ENCODE results near the gene TIAM1.

Gene TIAM1

DNA sequence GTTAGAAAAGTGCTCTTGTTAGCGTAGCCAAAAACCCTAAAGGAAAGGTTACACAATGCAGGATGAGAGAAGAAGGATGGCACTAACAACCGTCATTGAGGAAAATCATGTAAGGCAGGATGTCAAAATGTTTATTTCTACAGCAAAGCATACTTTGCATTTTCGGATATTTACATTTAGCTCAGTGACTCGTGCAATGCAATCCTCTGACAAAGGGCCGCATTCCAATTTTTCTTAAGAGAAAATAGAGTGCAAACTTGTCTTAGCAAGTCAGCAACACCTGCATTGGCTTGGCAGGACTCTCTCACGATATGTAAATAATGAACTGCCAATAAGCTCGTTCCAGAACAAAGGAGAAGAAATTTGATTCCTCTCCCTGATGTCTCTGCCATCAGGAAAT lies 33.3 kb downstream of the TIAM1 start:
- H3K9ac ChIP-seq (ENCODE audit: low read depth in 1 of 2, low read length in 2 of 2): no peak overlapping the region
- H3K27me3 ChIP-seq (ENCODE audit: control insufficient read depth in 2 of 2, insufficient read depth in 2 of 2, low read length in 2 of 2): no peaks in the 10 kb centered on the region
- no peaks in the 10 kb centered on the region for H3K4me1 ChIP-seq (ENCODE audit: control insufficient read depth in 2 of 2, insufficient read depth in 2 of 2, low read length in 2 of 2)
- H3K27ac ChIP-seq (ENCODE audit: low read depth in 2 of 2, low read length in 2 of 2): no peak overlapping the region
- H3K4me3 ChIP-seq (ENCODE audit: low read length in 2 of 2): no peak overlapping the region
- no peaks in the 10 kb centered on the region for H3K36me3 ChIP-seq (ENCODE audit: control insufficient read depth in 2 of 2, insufficient read depth in 2 of 2, low read length in 2 of 2)
- no peaks in the 10 kb centered on the region for H3K9me3 ChIP-seq (ENCODE audit: control insufficient read depth in 2 of 2, low read length in 2 of 2)

DNA sequence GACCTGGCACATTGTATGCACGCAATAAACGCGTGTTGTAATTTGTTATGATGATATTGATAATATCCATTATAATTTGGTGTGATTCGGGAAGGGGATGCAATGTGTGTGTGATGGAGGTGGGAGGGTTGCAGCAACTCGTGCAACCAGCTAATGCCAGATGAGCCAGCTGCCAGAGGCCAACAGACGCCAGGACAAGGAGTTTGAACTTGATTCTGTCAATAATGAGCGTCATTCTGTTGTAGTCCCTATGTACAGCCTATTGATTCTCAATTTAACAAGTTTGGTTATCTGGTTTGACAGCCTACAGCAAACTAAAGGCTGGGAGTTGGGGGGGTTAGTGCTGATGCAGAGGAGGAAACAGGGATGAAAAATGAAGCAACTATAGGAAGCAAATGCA lies 35.5 kb downstream of the TIAM1 start:
- Histone ChIP-seq H3K4me1 (ENCODE audit: control insufficient read depth in 2 of 2, insufficient read depth in 2 of 2, low read length in 2 of 2) (no peaks in the 10 kb centered on the region), H3K27ac (ENCODE audit: low read depth in 2 of 2, low read length in 2 of 2) (no peak overlapping the region), H3K9ac (ENCODE audit: low read depth in 1 of 2, low read length in 2 of 2) (no peak overlapping the region), H3K9me3 (ENCODE audit: control insufficient read depth in 2 of 2, low read length in 2 of 2) (no peaks in the 10 kb centered on the region), H3K36me3 (ENCODE audit: control insufficient read depth in 2 of 2, insufficient read depth in 2 of 2, low read length in 2 of 2) (no peaks in the 10 kb centered on the region), H3K4me3 (ENCODE audit: low read length in 2 of 2) (no peak overlapping the region), H3K27me3 (ENCODE audit: control insufficient read depth in 2 of 2, insufficient read depth in 2 of 2, low read length in 2 of 2) (no peaks in the 10 kb centered on the region)

DNA sequence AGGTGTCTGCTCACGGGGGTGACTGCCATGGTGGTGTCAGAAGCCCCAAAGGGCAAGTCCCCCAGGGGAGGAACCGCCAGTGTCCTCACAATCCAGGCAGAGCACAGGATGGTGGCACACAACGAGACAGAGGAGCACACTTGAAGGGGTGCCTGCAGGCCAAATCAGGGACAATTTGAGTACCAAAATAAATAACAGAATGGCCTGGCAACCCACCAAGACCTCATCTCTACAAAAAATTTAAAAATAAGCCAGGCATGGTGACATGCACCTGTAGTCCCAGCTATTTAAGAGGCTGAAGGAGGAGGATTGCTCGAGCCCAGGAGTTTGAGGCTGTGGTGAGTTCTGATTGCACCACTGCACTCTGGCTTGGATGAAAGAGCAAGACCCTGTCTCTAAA lies 38.2 kb downstream of the TIAM1 start:
- Histone ChIP-seq H3K4me1 (ENCODE audit: control insufficient read depth in 2 of 2, insufficient read depth in 2 of 2, low read length in 2 of 2) (no peaks in the 10 kb centered on the region), H3K9ac (ENCODE audit: low read depth in 1 of 2, low read length in 2 of 2) (no peak overlapping the region), H3K27me3 (ENCODE audit: control insufficient read depth in 2 of 2, insufficient read depth in 2 of 2, low read length in 2 of 2) (no peaks in the 10 kb centered on the region), H3K9me3 (ENCODE audit: control insufficient read depth in 2 of 2, low read length in 2 of 2) (no peaks in the 10 kb centered on the region), H3K27ac (ENCODE audit: low read depth in 2 of 2, low read length in 2 of 2) (no peak overlapping the region), H3K36me3 (ENCODE audit: control insufficient read depth in 2 of 2, insufficient read depth in 2 of 2, low read length in 2 of 2) (no peaks in the 10 kb centered on the region), H3K4me3 (ENCODE audit: low read length in 2 of 2) (no peak overlapping the region)

DNA sequence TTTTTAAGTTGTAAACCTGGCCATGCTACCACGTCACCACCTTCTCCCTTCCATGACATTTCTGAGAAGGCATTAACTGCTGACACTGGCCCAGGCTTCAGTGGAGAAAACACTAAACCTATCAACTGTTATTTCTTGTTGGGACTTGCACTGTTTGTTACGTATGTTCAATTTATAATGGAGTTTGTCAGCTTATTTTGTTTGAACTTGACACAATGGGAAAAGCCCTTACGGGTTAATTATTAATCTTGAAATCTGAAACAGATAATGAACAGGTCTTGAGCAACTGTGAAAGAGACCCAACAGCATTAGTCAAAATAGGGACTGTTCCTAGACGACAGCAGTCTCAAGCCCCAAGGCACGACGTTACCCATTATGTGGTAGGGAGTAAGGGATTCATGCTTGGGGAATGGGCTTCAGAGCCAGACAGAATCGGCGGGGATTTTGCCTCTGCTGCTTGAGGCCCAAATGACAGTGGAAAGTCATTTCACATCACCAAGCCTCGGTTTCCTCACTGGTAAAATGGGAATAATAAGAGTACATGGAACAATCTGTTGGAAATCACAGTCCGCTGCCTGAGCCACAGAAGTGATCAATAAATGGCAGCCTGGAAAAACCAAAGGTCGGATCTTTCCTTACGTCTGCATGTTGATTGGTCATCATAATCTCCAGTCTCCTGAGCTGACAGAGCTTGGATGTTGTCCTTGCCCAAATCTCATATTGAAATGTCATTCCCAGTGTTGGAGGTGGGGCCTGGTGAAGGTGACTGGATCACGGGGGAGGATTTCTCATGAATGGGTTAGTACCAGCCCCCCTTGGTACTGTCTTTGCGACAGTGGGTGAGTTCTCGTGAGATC lies 44.5 kb downstream of the TIAM1 start:
- no peaks in the 10 kb centered on the region for H3K9me3 ChIP-seq (ENCODE audit: control insufficient read depth in 2 of 2, low read length in 2 of 2)

DNA sequence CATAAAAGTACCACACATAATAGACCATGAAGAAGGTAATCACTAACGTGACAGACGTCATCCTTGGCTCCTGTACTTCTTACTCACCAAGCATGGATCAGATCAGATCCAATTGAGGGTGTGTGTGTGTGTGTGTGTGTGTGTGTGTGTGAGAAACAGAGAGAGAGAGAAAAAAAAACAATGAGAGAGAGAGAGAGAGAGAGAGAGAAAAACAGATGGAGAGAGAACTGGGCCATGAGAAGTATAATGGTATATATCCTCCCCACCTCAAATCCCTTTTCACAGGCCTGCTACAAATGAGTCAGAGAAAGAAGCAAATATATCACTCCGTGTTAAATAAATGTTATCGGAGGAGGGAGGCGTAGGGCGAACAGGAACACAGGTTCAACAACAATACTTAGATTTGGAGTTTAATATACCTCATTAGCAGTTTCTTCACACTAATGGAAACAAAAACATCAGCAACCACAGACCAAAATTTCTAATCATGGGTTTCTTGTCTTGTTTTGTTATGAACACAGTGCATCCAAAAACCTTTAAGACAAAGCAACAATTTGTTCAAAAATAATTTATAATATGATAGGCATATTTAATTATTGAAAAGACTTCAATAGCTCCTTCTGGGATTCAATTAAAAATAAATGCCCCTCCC lies 45.3 kb downstream of the TIAM1 start:
- no peaks in the 10 kb centered on the region for H3K27me3 ChIP-seq (ENCODE audit: control insufficient read depth in 2 of 2, insufficient read depth in 2 of 2, low read length in 2 of 2)
- H3K4me3 ChIP-seq (ENCODE audit: low read length in 2 of 2): no peak overlapping the region
- H3K9me3 ChIP-seq (ENCODE audit: control insufficient read depth in 2 of 2, low read length in 2 of 2): no peaks in the 10 kb centered on the region
- no peaks in the 10 kb centered on the region for H3K4me1 ChIP-seq (ENCODE audit: control insufficient read depth in 2 of 2, insufficient read depth in 2 of 2, low read length in 2 of 2)
- H3K27ac ChIP-seq (ENCODE audit: low read depth in 2 of 2, low read length in 2 of 2): no peak overlapping the region
- H3K36me3 ChIP-seq (ENCODE audit: control insufficient read depth in 2 of 2, insufficient read depth in 2 of 2, low read length in 2 of 2): no peaks in the 10 kb centered on the region
- no peak overlapping the region for H3K9ac ChIP-seq (ENCODE audit: low read depth in 1 of 2, low read length in 2 of 2)

More for the DNA sequence above, 44.5 kb downstream of the TIAM1 start:
- Histone ChIP-seq H3K27me3 (ENCODE audit: control insufficient read depth in 2 of 2, insufficient read depth in 2 of 2, low read length in 2 of 2) (no peaks in the 10 kb centered on the region), H3K36me3 (ENCODE audit: control insufficient read depth in 2 of 2, insufficient read depth in 2 of 2, low read length in 2 of 2) (no peaks in the 10 kb centered on the region), H3K4me3 (ENCODE audit: low read length in 2 of 2) (no peak overlapping the region), H3K4me1 (ENCODE audit: control insufficient read depth in 2 of 2, insufficient read depth in 2 of 2, low read length in 2 of 2) (no peaks in the 10 kb centered on the region), H3K9ac (ENCODE audit: low read depth in 1 of 2, low read length in 2 of 2) (no peak overlapping the region), H3K27ac (ENCODE audit: low read depth in 2 of 2, low read length in 2 of 2) (no peak overlapping the region)

DNA sequence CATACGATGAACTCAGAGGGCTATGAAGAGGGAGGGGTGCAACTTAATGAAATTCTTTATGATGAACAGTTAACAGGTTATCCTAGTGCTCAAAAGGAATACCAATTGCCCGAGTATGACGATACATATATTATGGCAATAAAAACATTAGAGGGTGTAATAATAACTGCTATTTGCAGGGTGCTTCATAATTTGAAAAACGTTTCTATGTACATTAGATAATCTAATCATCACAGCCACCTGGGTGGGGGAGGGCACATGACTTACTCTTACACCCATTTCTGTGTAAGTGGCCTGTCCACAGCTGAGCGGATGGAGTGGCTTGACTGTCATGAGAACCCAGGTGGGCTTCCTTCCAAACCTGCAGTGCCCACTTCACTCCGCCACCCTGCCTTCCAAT lies 46.3 kb downstream of the TIAM1 start:
- H3K27ac ChIP-seq (ENCODE audit: low read depth in 2 of 2, low read length in 2 of 2): no peak overlapping the region

DNA sequence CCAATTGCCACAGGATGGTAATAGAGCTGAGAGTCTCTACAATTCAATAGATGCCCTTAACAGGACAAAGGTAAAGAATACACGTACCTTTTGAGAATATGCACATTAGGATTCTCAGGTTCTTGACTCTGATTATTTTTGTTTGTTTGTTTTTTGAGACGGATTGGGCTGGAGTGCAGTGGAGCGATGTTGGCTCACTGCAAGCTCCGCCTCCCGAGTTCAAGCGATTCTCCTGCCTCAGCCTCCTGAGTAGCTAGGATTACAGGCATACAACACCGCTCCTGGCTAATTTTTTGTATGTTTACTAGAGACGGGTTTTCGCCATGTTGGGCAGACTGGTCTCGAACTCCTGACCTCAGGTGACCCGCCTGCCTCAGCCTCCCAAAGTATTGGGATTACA lies 48.4 kb downstream of the TIAM1 start:
- H3K27me3 ChIP-seq (ENCODE audit: control insufficient read depth in 2 of 2, insufficient read depth in 2 of 2, low read length in 2 of 2): no peaks in the 10 kb centered on the region
- no peak overlapping the region for H3K4me3 ChIP-seq (ENCODE audit: low read length in 2 of 2)
- H3K36me3 ChIP-seq (ENCODE audit: control insufficient read depth in 2 of 2, insufficient read depth in 2 of 2, low read length in 2 of 2): no peaks in the 10 kb centered on the region
- H3K9me3 ChIP-seq (ENCODE audit: control insufficient read depth in 2 of 2, low read length in 2 of 2): no peaks in the 10 kb centered on the region
- no peaks in the 10 kb centered on the region for H3K4me1 ChIP-seq (ENCODE audit: control insufficient read depth in 2 of 2, insufficient read depth in 2 of 2, low read length in 2 of 2)
- H3K9ac ChIP-seq (ENCODE audit: low read depth in 1 of 2, low read length in 2 of 2): no peak overlapping the region
- no peak overlapping the region for H3K27ac ChIP-seq (ENCODE audit: low read depth in 2 of 2, low read length in 2 of 2)

More for the DNA sequence above, 46.3 kb downstream of the TIAM1 start:
- H3K9me3 ChIP-seq (ENCODE audit: control insufficient read depth in 2 of 2, low read length in 2 of 2): no peaks in the 10 kb centered on the region
- H3K27me3 ChIP-seq (ENCODE audit: control insufficient read depth in 2 of 2, insufficient read depth in 2 of 2, low read length in 2 of 2): no peaks in the 10 kb centered on the region
- H3K4me1 ChIP-seq (ENCODE audit: control insufficient read depth in 2 of 2, insufficient read depth in 2 of 2, low read length in 2 of 2): no peaks in the 10 kb centered on the region
- no peaks in the 10 kb centered on the region for H3K36me3 ChIP-seq (ENCODE audit: control insufficient read depth in 2 of 2, insufficient read depth in 2 of 2, low read length in 2 of 2)
- H3K9ac ChIP-seq (ENCODE audit: low read depth in 1 of 2, low read length in 2 of 2): no peak overlapping the region
- H3K4me3 ChIP-seq (ENCODE audit: low read length in 2 of 2): no peak overlapping the region

DNA sequence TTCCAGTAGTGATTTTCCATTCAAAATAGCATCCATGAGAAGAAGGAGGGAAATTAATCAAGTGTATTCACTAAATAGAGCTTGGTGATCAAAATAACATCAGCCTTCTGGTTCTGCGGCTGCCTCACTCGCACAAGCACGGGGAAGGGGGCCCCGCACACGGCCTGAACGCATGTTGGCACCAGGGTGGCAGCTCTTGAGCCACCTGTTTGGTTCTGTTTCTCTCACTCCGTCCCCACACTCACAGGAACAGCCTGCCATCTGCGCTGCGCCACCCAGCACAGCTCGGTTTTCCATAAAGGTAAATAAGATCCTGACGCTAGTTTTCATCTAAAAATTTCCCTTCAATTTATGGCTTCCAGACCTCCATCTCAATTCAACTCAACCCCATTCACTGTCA lies 49.4 kb downstream of the TIAM1 start:
- no peak overlapping the region for H3K9ac ChIP-seq (ENCODE audit: low read depth in 1 of 2, low read length in 2 of 2)
- no peak overlapping the region for H3K4me3 ChIP-seq (ENCODE audit: low read length in 2 of 2)
- no peaks in the 10 kb centered on the region for H3K4me1 ChIP-seq (ENCODE audit: control insufficient read depth in 2 of 2, insufficient read depth in 2 of 2, low read length in 2 of 2)
- no peaks in the 10 kb centered on the region for H3K27me3 ChIP-seq (ENCODE audit: control insufficient read depth in 2 of 2, insufficient read depth in 2 of 2, low read length in 2 of 2)
- no peaks in the 10 kb centered on the region for H3K36me3 ChIP-seq (ENCODE audit: control insufficient read depth in 2 of 2, insufficient read depth in 2 of 2, low read length in 2 of 2)
- no peaks in the 10 kb centered on the region for H3K9me3 ChIP-seq (ENCODE audit: control insufficient read depth in 2 of 2, low read length in 2 of 2)
- no peak overlapping the region for H3K27ac ChIP-seq (ENCODE audit: low read depth in 2 of 2, low read length in 2 of 2)

DNA sequence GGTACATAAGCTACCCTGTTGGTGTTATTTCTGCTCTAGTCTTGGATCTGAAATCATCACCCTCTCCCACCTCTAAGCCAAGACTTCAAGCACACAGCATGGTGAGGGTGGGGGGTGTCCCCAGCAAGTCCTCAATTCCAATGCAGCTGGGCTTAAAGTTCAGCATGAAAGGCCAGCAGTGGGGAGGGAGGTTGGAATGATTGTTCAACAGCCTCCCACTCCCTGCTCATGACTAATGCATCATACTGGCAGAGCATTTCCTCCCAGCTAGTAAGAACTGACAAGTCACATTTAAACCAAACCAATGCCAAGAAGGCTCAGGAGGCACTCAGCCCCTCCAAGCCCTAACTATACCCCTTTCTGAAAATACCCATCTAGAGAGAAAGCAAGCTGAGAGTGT lies 50.1 kb downstream of the TIAM1 start:
- H3K27me3 ChIP-seq (ENCODE audit: control insufficient read depth in 2 of 2, insufficient read depth in 2 of 2, low read length in 2 of 2): no peaks in the 10 kb centered on the region
- H3K9ac ChIP-seq (ENCODE audit: low read depth in 1 of 2, low read length in 2 of 2): no peak overlapping the region
- H3K36me3 ChIP-seq (ENCODE audit: control insufficient read depth in 2 of 2, insufficient read depth in 2 of 2, low read length in 2 of 2): no peaks in the 10 kb centered on the region
- no peaks in the 10 kb centered on the region for H3K4me1 ChIP-seq (ENCODE audit: control insufficient read depth in 2 of 2, insufficient read depth in 2 of 2, low read length in 2 of 2)
- no peak overlapping the region for H3K27ac ChIP-seq (ENCODE audit: low read depth in 2 of 2, low read length in 2 of 2)
- H3K9me3 ChIP-seq (ENCODE audit: control insufficient read depth in 2 of 2, low read length in 2 of 2): no peaks in the 10 kb centered on the region
- no peak overlapping the region for H3K4me3 ChIP-seq (ENCODE audit: low read length in 2 of 2)

DNA sequence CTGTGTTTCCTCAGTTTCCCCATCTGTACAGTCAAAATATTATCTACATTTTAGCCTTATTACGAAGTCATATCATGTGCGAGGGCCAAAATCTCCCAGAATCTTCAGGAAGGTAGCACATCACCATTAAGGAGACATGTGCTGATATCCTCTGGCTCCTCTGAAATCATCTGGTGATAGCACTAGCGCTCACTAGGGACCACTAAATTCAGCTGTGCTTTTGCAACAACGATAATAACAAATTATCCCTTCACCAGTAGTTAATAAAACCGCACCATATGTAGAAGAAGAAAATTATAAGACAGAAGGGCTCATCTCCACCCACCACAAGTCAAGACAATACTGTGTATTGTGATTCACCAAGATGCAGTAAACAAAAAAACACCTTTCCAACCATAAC lies 53.3 kb downstream of the TIAM1 start:
- Histone ChIP-seq H3K9ac (ENCODE audit: low read depth in 1 of 2, low read length in 2 of 2) (no peak overlapping the region), H3K9me3 (ENCODE audit: control insufficient read depth in 2 of 2, low read length in 2 of 2) (no peaks in the 10 kb centered on the region), H3K4me3 (ENCODE audit: low read length in 2 of 2) (no peak overlapping the region)

More for the DNA sequence above, 53.3 kb downstream of the TIAM1 start:
- H3K27ac ChIP-seq (ENCODE audit: low read depth in 2 of 2, low read length in 2 of 2): no peak overlapping the region
- no peaks in the 10 kb centered on the region for H3K27me3 ChIP-seq (ENCODE audit: control insufficient read depth in 2 of 2, insufficient read depth in 2 of 2, low read length in 2 of 2)
- H3K4me1 ChIP-seq (ENCODE audit: control insufficient read depth in 2 of 2, insufficient read depth in 2 of 2, low read length in 2 of 2): no peaks in the 10 kb centered on the region
- no peaks in the 10 kb centered on the region for H3K36me3 ChIP-seq (ENCODE audit: control insufficient read depth in 2 of 2, insufficient read depth in 2 of 2, low read length in 2 of 2)
